ENCODE results near the gene PGC.
A peak's percentile ranks its signal among the peaks of the same experiment; 100 is the strongest.

DNA sequence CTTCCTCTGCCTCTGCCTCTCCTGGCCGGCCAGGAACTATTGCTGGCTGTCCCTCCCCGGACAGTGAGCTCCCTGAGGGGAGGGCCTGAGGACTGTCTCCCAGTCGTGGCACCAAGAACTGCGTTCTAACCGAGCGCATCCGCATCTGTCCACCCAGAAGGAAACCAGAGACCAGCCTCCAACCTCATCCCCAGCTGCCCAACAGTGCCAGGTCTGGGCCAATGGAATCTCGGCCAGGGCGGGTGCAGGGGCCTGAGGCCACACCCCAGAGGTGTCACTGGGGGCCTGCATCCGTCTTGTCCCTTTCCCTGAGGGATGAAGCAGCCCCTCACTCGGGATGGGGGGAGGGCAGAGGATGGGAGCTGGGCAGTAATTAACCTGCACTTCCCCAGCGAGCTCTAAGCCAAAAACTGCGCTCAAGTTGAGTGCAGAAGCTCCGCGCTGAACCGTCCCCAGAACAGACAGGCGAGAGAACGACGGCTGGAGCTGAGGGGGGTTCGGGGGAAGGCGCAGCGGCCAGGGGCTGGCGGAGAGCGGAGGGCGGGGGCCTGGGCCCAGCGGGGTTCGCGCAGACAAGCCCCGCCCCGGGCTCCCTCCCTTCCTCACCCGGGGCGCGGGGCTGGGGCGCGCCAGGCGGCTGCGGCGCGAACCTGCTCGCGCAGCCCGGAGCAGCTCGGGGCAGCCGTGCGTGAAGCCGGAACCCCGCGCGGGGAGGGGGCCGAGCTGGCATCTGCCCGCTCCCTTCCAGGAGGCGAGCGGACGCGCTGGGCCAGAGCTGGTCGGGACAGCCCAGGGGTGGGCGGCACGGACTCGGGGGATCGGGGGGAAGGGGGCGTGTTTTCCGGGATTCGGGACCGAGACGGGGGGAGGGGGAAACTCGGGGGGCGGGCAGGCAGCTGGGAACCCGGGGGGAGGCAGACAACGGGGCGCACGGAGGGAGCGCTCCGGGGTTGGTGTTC is 13.2 kb downstream of the PGC start:
- TF ChIP-seq CTCF (IDR thresholded peaks at IDR 0.05) = no peak
- TF ChIP-seq JUND (IDR thresholded peaks at IDR 0.05) = no peak
- TF ChIP-seq EP300 (IDR thresholded peaks at IDR 0.05; ENCODE audit: borderline replicate concordance in 1 of 2, low read depth in 1 of 2, low read length in 1 of 2) = peak in 1 of 2 experiments; percentile 5; a peak in 1 of 4 replicates
- TF ChIP-seq CHD2 (IDR thresholded peaks at IDR 0.05; ENCODE audit: low read length, partially characterized antibody) = peak; percentile 6
- TF ChIP-seq POLR2AphosphoS5 (IDR thresholded peaks at IDR 0.05; ENCODE audit: low read depth, low read length) = peak; percentile 49
- TF ChIP-seq RAD21 (IDR thresholded peaks at IDR 0.05; ENCODE audit: low read length) = no peak; the same call in 1 of the 2 replicates
- TF ChIP-seq MAX (IDR thresholded peaks at IDR 0.05; ENCODE audit: low read depth) = peak; percentile 41
- TF ChIP-seq, protein P1, sequence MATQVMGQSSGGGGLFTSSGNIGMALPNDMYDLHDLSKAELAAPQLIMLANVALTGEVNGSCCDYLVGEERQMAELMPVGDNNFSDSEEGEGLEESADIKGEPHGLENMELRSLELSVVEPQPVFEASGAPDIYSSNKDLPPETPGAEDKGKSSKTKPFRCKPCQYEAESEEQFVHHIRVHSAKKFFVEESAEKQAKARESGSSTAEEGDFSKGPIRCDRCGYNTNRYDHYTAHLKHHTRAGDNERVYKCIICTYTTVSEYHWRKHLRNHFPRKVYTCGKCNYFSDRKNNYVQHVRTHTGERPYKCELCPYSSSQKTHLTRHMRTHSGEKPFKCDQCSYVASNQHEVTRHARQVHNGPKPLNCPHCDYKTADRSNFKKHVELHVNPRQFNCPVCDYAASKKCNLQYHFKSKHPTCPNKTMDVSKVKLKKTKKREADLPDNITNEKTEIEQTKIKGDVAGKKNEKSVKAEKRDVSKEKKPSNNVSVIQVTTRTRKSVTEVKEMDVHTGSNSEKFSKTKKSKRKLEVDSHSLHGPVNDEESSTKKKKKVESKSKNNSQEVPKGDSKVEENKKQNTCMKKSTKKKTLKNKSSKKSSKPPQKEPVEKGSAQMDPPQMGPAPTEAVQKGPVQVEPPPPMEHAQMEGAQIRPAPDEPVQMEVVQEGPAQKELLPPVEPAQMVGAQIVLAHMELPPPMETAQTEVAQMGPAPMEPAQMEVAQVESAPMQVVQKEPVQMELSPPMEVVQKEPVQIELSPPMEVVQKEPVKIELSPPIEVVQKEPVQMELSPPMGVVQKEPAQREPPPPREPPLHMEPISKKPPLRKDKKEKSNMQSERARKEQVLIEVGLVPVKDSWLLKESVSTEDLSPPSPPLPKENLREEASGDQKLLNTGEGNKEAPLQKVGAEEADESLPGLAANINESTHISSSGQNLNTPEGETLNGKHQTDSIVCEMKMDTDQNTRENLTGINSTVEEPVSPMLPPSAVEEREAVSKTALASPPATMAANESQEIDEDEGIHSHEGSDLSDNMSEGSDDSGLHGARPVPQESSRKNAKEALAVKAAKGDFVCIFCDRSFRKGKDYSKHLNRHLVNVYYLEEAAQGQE (IDR thresholded peaks at IDR 0.05; ENCODE audit: low read depth, low read length) = peak; percentile 6; the same call in 1 of the 2 replicates
- TF ChIP-seq TEAD4 (IDR thresholded peaks at IDR 0.05; ENCODE audit: borderline replicate concordance, insufficient read depth) = no peak
- TF ChIP-seq TAF1 (IDR thresholded peaks at IDR 0.05; ENCODE audit: borderline replicate concordance, low read depth, low read length) = peak; percentile 46; the same call in 1 of the 2 replicates
- 0 out of 2 replicates have a peak, but pooled peaks have one; percentile 2 for TF ChIP-seq PBX3 (IDR thresholded peaks at IDR 0.05)
- no peak for TF ChIP-seq USF2 (IDR thresholded peaks at IDR 0.05; ENCODE audit: borderline replicate concordance, low read depth, low read length)
